Suppressor macrophage treated with lipopolysaccharide for 4 hours (primary cell): ENCODE measurements around the gene ZNF674.
"Not testable (repeated sequence)": the region's sequence is repeated elsewhere in the genome, so short reads cannot be mapped to it uniquely, and the experiment has no call there.

ENCODE experiments used
- DNase-seq: peaks from one replicate; pipeline ENCODE4 v3.0.0-alpha.2; 2020

The ZNF674 gene

DNA sequence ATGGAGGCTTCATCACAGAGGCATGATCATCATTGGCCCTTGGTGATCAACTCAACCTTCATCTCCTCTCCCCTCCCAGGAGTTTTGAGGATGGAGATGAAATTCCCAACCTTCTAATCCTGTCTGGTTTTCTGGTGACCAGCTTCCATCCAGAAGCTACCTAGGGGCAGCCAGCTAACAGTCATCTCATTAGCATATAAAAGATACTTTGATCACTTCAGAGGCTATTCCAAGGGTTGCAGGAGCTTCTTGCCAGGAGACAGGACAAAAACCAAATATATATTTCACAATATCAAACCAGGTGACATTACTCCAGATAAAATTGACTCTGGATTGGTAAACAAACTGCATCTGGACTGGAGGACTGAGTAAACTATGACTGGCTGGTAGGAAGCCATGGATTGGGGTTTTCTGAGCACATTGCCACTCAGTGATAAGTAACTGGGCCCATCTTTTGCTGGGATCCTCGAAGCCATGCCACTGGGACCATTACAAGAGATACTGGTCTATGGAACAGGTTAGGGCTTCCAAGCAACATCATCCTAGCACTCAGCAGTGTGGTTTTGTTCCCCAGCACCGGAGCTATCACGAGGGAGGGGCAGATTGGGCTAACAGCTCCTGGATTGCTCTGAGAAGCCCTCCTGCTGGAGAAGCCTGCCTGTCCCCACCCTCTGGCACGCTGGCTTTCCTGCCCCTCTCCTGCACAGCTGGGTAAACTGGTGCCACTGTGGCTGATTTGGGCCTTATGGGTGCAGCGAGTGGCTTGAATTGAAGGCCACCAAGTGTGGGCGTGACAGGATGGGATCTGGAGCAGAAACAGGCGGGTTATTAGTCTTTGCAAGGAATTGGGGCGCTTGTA is 84.2 kb downstream of the ZNF674 start:
- not testable (repeated sequence) for DNase-seq

DNA sequence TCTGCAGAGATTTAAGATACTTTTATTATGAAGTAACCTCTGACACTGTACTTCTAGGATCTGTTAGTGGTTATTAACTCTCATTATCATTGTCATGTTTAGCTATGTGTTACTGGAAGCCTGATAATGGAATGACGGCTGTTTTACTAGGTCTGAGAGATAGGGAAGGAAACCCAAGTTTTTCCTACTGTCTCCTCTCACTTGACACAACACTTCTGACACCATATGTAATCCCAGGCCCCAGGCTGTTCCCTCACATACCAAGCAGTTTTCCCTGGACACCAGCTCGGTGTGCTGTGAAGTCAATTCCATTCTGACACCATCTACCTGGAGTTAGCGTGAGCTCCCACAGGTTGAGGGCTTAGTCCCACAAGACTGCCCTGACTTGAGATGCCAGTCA is 85.6 kb downstream of the ZNF674 start:
- DNase-seq = no peak

DNA sequence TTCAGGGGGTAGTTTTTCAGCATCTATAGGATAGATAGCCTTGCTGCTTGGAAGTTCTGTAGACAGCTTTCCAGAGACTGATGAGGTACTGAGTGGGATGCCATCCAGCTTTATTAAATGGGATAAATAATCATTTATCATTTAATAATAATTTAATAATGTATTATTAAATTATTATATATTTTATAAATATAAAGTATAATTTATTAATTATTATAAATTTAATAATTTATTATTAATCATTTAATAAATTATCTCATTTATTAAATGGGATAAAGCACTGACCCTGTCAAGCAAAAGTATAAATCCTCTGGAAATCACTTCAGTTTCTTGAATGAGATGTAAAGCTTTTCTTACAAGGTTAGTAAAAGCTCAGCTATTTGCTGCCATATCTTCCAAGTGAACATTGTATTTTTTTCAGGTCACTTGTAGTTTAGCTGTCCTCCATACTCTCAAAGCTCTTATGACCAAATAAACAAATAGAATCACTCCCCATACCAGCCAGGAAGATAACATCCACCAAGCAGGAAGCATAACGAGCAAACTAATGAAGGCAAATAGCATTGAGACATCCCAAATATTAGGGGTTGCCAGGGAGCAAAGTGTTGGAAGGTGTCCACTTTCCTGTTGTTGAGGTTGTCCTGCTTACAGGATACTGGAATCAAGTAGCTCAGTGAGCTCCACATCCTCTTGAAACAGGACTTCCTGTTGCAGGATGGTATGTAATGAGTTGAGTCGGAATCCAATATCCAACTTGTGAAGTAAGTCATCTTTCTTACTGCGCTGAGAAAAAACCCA is 88.9 kb downstream of the ZNF674 start:
- no peak for DNase-seq
